NCI-H1105 treated with DMSO at 0.1 percent for 48 hours (cell line): ENCODE measurements around the gene TRAPPC11.

Experiments used
- DNase-seq: peaks from one replicate; lab custom pipeline; 2025; lab: John Stamatoyannopoulos, UW

The TRAPPC11 gene

DNA sequence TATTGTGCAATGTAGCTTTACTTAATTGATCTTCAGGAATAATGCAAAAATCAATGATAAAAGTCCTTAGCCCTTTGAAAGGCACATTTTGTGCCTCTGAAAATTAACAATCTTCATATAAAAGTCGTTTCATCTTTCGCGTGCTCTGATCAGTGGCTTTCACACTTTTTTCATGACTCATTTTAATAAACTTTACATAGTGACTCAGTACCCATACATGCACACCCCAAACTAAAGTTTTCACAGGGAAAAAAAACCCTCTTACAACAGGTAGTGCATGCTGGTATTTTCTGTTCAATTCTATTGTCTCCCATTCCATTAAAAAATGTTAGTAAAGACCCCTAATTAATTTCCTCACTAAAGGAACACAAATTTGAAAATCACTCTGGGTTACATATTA lies 21.6 kb upstream of the TRAPPC11 start:
- DNase-seq = no peak

DNA sequence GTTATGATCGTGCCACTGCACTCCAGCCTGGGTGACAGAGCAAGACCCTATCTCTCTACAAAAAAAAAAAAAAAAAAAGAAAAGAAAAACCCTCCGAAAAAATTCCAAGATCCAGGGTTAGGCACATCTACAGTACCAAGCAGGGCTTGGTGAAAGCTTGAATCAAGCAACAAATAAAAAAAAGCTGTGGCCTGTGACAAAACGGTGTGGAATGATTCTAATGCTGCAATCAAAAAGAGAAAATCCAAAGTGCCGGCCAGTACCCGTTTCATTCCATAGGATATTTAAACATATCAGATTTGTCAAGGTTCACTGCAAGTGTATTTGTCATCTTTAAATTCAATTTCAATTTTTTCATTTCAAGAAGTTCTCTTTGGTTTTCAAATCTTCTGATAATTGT lies 20.7 kb upstream of the TRAPPC11 start:
- no peak for DNase-seq

DNA sequence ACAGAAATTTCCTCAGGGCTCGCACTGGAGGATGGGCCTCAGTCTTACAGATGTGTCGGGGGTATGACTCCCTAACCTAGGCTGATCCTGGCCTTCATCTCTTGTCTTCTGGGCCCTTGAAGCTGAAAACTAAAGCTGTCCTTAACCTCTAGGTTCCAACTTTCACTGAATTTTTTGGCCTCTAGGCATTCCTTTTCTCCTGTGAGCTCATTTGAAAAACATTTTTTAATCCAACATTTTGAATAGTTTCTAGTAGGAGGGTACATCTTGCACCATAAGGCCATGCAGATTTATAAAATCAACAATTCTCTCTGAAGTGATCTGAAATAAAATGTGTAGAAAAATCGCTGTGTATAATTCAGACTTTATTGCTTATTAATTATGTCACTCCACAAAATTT lies 19.8 kb upstream of the TRAPPC11 start:
- no peak for DNase-seq

DNA sequence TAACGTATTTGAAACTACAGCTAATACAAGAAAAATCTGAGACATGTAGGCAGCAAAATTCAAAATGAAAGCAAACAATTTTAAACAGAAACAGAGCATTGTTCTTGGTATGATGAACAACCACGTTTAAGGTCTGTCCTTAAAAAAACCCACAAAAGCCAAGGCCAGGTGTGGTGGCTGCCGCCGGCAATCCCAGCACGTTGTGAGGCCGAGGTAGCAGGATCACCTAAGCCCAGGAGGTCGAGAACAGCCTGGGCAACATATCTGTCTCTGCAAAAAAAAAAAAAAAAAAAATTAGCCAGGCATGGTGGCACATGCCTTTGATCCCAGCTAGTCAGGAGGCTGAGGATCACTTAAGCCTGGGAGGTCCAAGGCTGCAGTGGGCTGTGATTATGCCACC lies 13.8 kb upstream of the TRAPPC11 start:
- no peak for DNase-seq

DNA sequence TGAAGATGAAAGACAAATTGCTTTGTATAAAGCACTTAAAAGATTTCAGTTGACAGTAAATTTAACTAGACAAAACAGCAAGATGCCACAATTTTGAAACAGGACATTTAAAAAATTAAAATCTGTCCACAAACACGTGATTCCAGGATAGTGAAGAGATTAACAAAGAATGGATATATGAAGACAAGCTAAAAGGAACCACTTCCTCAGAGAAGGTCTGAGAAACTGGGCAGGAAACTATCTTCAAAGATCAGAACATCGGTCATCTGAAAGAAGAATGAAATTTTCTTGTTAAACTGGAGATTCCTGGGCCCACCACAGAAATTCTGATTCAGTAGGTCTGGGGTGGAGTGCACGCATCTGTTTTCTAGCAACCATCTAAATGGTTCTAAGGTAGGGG lies 1.5 kb upstream of the TRAPPC11 start:
- DNase-seq = no peak

DNA sequence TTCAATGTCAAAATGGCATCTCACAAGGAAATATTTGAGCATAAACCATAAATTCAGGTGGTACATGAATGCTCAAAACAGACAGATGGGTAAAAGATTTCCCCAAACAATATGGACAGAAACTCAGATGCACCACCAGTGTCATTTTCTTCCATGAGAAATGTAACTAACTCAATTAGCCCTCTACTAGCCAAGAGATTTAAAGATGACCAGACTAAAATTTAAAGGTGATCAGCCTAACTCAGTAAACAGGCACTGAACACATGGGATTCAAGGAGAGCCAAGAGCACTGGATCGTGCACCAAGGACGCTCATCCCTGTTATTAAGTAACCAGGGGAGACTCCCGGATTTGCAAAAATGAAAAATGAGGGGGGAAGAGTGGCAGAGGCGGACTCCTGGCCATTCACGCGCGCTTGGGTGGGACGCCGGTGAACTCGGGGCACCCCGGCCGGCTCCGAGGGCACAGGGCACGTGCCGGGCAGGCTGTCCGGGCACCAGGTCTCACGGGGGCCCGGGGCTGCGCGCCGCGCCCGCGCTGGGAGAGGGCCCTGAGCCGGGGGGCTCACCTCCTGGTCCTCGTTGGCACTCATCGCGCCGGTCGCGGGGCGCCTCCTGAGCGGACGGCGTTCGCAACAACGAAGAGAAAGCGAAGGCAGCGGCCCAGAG lies 598 bp upstream of the TRAPPC11 start:
- no peak for DNase-seq

DNA sequence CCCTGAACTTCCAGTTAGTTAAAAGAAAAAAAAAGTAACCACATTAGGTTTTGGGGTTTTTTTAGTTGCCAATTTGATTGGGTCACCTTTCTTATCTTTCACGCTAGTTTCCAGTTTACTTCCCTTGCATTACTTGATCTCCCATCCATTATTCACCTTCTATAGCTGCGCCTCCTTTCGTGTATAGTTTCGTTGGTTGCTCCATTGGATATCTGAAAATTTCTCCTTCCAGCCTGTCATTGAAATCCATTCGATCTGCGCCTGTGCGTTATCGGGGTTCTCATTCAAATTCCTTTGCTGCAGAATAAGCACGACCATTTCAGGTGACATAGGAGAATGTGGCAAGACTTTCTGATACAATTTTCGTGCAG lies 764 bp downstream of the TRAPPC11 start:
- DNase-seq = no peak

DNA sequence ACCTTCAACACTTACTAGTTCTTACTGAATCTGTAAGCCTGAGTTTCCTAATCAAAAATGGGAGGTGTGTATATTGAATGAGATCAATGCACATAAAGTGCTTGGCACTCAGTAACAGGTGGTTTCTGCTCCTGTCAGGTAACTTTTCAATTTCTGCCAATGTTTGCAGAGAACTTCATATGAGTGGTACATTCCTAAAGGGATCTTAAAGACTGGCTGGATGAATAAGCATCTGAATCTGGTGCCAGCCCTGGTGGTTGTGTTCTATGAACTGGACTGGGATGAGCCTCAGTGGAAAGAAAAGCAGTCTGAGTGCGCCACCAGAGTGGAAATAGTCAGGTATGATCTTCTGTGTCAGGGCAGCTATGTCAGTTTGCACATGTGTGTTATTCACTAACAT lies 7.0 kb downstream of the TRAPPC11 start:
- DNase-seq = no peak

DNA sequence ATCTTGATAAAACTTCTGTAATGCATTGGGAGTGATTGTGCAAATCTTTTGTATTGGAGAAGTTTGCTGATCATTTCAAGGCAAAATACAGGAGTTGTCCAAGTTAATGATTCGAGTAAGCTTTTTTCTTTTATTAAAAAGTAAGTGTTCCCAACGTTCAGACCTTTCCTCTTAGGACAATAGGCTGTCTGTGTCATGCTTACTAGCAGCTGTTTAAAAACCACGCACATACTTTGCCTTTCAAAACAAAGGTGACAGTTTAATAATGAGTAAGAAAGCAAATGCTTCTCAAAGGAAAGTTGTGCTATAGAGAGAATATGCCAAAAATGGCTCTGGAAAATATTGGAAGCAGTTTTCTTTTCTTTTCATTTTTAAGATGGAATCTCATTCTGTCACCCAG lies 11.2 kb downstream of the TRAPPC11 start:
- DNase-seq = no peak

DNA sequence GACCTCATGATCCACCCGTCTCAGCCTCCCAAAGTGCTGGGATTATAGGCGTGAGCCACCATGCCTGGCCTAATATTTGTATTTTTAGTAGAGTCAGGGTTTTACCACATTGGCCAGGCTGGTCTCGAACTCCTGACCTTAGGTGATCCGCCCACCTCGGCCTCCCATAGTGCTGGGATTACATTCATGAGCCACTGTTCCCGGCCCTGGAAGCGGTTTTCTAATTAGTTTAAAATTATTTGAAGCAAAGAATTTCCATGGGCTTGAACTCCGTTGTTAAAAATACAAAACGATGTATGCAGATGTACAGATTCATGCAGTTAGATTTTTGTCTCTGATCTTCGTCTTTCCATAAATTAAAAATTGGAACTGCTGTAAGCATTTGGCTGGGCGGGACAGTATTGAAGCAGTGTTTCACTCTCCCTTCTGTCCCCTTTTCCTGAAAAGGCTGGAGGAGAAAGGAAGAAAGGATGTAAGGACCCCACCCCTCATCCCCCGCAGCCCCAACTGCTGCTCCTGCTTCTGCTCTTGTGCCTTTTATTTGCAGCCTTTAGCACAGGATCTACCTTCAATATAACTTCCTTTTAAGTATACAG lies 12.0 kb downstream of the TRAPPC11 start:
- no peak for DNase-seq

DNA sequence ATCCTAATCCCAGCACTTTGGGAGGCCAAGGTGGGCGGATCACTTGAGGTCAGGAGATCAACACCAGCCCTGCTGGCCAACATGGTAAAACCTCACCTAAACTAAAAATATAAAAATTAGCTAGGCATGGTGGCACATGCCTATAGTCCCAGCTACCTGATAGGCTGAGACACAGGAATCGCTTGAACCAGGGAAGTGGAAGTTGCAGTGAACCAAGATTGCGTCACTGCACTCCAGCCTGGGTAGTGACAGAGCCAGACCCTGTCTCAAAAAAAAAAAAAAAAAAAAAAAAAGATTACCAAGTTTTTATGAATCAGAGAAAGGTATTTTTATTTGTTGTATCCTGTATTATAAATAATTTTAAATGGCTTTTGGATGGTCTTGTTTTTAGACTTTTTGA lies 15.1 kb downstream of the TRAPPC11 start:
- no peak for DNase-seq

DNA sequence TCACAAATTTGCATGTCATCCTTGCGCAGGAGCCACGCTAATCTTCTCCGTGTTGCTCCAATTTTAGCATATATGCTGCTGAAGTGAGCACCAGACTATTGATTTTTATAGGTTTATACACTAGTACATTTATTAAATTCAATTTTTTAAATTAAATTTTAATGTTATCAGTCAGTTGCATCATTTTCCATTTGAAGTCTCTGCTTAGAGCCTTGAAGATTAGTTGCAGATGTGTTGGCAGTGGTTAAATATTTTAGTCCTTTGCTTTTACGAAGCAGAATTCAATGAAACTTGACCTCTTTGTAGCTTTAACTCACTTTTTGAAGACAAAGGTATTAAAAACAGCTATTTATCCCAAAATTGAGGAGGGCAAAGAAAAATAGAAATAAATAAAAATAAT lies 16.5 kb downstream of the TRAPPC11 start:
- DNase-seq = no peak

DNA sequence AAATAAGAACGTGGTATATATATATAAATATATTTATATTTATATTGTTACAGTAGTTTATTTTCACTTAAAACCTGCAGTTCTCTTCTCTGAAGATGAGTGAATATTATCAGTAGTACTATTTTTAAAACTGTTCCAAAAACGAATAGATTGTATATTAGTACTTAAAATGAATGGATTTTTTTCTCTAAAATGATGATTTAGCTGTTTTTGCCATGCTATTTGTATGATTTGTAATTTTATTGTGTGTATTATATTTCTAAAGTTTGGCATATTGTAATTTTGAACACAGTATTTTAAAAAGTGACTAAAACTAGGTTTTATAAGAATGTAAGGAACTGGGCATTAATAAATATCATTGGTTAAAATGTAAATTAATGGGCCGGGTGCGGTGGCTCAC lies 22.0 kb downstream of the TRAPPC11 start:
- no peak for DNase-seq

DNA sequence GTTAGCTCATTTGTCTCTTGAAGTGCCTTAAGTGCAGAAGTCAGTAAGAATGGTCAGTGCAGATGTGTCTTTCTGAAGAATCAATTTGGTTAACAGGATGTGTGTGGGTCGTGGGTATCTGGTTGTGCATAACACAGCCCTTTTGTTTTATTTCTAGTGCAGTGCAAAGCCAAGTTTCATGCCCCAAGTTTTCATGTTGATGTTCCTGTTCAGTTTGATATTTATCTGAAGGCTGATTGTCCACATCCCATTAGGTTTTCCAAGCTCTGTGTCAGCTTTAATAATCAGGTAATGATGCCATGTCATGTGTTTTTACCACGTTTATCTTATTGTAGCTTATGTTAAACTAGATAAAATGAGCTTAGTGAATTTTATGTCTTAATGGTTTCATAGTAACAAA lies 27.4 kb downstream of the TRAPPC11 start:
- no peak for DNase-seq

DNA sequence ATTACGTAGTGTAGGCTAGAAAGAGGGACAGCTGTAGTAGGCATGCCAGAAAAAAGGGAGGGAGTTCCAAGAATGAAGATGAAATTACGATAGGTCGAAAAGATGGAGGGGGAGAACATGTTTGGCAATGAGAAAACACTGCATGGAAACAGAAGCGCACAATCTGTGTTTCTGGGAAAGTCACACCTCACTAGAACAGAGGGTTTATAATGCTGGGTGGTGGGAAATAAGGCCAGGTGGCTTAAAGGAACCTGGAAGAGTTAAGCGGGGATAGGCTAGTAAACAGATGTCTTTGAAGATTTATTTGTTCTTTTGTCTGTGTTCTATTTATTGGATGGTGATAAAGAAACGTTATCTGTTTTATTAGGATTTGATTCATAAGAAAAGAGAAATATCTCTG lies 29.1 kb downstream of the TRAPPC11 start:
- no peak for DNase-seq

DNA sequence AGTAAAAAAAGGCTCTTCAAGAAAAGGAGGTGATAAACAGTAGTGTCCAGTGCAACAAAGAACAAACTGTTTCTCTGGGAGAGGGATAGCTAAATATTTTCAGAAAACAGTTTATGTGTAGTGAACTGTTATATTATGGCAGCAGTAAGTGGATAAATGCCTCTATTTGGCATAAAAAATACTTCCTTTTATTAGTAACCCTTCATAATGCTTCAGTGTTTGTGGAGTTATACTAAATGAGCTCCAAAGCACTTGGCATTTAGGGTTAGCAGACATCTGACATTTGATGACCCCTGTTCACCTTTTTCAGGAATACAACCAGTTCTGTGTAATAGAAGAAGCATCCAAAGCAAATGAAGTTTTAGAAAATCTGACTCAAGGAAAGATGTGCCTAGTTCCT lies 31.9 kb downstream of the TRAPPC11 start:
- DNase-seq = no peak

DNA sequence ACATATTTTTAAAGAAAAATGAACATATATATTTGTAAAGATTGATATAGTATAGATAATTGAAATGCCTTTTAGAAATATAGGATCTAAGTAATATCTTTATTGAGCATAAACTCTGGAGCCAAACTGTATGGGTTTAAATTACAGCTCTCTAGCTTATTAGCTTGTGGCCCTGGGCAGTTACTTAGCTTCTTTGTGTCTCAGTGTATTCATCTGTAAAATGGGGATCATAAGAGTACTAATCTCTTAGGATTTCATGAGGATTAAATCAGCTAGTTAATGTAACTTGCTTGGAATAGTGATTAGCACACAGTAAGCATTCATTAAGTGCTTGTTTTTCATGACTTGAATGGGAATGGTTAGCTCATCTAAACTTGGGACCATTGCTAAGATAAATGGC lies 32.8 kb downstream of the TRAPPC11 start:
- no peak for DNase-seq

DNA sequence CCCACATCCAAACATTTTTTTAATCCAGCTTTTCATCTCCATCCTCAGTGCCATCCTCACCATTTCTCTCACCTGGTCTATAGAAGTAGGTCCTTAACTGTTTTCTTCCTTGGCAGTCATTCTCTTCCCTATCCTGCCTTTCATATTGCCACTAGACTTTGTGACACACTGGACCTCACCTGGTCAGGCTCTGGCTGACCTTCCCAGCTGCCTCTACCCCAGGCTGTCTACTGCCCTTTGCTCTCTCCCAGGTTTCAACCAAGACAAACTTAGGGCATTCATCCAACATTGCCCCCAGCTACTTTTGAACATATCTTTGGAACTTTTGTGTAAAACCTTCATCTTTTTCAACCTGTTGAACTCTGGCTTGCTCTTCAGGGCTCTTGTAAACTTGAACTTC lies 39.8 kb downstream of the TRAPPC11 start:
- DNase-seq = no peak

DNA sequence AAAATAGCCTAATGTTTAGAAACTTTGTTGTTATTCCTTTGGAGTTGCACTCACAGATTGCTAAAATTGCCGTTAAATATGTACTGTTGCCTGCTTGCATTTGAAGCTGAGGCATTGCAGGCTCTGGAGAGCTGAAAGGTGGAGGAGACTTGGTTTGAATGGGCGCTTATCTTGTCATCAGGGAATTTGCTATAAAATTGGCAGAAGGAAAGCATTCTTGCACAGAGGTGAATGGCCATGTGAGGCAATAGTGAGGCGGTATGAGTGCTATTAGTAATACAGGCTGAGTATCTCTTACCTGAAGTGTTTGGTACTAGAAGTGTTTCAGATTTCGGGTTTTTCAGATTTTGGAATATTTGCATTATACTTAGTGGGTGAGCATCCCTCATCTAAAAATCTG lies 41.3 kb downstream of the TRAPPC11 start:
- no peak for DNase-seq

DNA sequence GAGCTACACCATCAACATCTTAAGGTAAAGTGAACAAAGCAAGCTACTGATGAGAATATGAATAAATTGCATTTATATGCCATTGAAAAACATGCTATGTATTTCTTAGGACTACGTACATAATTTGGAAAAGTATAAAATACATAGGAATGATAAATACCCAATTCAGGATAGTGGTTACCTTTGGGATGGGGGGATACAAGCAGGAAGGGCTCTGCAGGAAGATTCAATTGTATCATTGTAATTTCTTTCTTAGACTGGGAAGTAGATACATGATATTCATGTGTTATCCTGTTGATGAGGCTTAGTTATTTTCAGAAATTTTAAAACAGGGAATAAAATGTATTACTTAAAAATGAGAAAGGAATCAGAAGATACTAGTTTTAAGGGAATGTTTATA lies 43.4 kb downstream of the TRAPPC11 start:
- DNase-seq = no peak

DNA sequence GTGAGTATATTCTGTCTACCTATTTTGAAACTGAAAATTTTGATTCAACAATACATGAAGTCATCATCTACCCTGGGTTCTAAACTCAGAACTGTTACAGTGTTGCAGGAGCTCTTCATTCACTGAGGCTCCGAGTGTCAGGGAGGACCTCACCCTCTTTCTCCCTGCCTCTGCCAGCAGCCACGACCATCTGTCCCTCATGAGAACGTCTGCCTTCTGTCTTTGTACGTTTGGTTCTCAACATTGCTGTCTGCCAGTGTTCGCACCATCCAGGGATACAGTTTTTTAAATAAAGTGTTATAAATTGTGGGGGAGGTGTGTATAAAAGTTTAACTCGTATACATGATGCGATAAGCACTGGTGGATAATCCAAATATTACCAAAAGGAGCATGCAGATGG lies 55.5 kb downstream of the TRAPPC11 start:
- DNase-seq = no peak

DNA sequence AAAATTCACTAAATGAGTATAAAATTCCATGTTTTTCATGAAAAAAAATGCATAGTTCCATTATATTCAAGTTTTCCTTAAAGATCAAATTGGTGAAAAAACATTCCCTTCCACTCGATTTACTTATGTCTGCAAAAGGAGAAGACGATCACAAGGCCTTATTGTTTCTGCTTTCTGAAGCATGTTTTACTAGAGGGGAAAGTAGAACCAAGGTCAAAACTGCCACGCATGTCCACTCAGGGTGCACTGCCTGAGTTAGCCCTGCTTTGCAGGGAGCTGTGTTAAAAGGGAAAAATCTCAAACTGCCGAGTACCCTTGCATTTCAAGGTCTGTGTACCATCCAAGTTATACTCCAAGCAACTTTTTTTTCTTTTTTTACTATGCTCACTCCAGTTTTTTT lies 57.2 kb downstream of the TRAPPC11 start:
- no peak for DNase-seq

DNA sequence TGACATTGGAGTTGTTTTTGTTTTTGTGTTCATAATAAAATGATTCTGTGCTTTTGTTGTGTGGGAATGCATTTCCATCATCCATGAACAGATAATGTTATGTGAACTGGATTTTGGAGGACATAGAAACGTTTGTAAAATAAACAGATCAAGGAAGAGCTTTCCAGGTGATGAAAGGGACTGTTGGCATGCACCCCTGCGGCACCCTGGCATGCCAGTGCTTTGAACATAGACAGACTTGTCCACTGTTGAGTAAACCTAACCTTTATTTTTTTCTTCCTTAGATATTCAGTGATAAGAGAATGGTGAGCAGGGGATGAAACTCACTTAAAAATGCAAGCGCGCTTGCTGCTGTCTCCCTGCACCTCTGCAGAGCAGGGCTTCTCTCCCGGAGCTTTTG lies 59.8 kb downstream of the TRAPPC11 start:
- DNase-seq = no peak
